ENCODE data around the gene HOXD10. TPM values are rescaled to one million over a fixed set of nuclear protein-coding genes. Genes with fewer than 3 reads are reported as not detected.

Gene HOXD10
- total and polyA plus RNA-seq, 2 donors (not counting 1 experiment from before 2014, with no cell fraction given): not detected

- H3K9me3 ChIP-seq (ENCODE audit: control insufficient read depth, insufficient read depth, low read depth, low read length): no peaks in the 10 kb centered on the region
- no peak overlapping the region for H3K9ac ChIP-seq (ENCODE audit: insufficient read depth, low read length)
- H3K79me2 ChIP-seq (ENCODE audit: control insufficient read depth, insufficient read depth, low read length): no peaks in the 10 kb centered on the region
- H3K4me3 ChIP-seq (replicated peaks in 1 of 4; ENCODE audit: control extremely low read depth in 1 of 4, insufficient read depth in 1 of 4, low read depth in 3 of 4, low read length in 4 of 4): peak overlapping the region in 1 of 4 experiments; percentile 7
- H3K27me3 ChIP-seq (ENCODE audit: control insufficient read depth, insufficient read depth, low read length): peaks cover 72% of the 10 kb centered on the region
- H2AFZ ChIP-seq (ENCODE audit: low read length): no peak overlapping the region
- DNase-seq (ENCODE audit: low read depth in 2 of 2): no peak
- H3K27ac ChIP-seq (ENCODE audit: insufficient read depth, low read length): no peak overlapping the region
- no peak overlapping the region for H3K4me2 ChIP-seq (ENCODE audit: extremely low read depth, insufficient read depth, low read length)
- no peak for TF ChIP-seq CTCF (conservative IDR thresholded peaks at IDR 0.05 in 1 of 2, IDR thresholded peaks at IDR 0.05 in 1 of 2; ENCODE audit: low read depth in 1 of 2, low read length in 2 of 2)
- TF ChIP-seq EZH2 (IDR thresholded peaks at IDR 0.05; ENCODE audit: low read length, missing control alignments): peak; percentile 83
- H3K36me3 ChIP-seq (ENCODE audit: control insufficient read depth, insufficient read depth, low read length): no peaks in the 10 kb centered on the region
- H3K4me1 ChIP-seq (ENCODE audit: control insufficient read depth, extremely low read depth, insufficient read depth, low read length): no peaks in the 10 kb centered on the region
- no peaks in the 10 kb centered on the region for H4K20me1 ChIP-seq (ENCODE audit: control insufficient read depth, extremely low read depth, insufficient read depth, low read length)
Observed at GRCh38 chr2:176130147-176130956, 13.8 kb downstream of the HOXD10 start.

- H4K20me1 ChIP-seq (ENCODE audit: control insufficient read depth, extremely low read depth, insufficient read depth, low read length): no peaks in the 10 kb centered on the region
- no peak overlapping the region for H3K27ac ChIP-seq (ENCODE audit: insufficient read depth, low read length)
- no peak for TF ChIP-seq EZH2 (IDR thresholded peaks at IDR 0.05; ENCODE audit: low read length, missing control alignments)
- no peak for TF ChIP-seq CTCF (conservative IDR thresholded peaks at IDR 0.05 in 1 of 2, IDR thresholded peaks at IDR 0.05 in 1 of 2; ENCODE audit: low read depth in 1 of 2, low read length in 2 of 2)
- no peak overlapping the region for H3K9ac ChIP-seq (ENCODE audit: insufficient read depth, low read length)
- H3K9me3 ChIP-seq (ENCODE audit: control insufficient read depth, insufficient read depth, low read depth, low read length): no peaks in the 10 kb centered on the region
- no peak overlapping the region for H3K4me2 ChIP-seq (ENCODE audit: extremely low read depth, insufficient read depth, low read length)
- no peaks in the 10 kb centered on the region for H3K36me3 ChIP-seq (ENCODE audit: control insufficient read depth, insufficient read depth, low read length)
- H3K4me3 ChIP-seq (replicated peaks in 1 of 4; ENCODE audit: control extremely low read depth in 1 of 4, insufficient read depth in 1 of 4, low read depth in 3 of 4, low read length in 4 of 4): no peak overlapping the region
- DNase-seq (ENCODE audit: low read depth in 2 of 2): no peak
- no peaks in the 10 kb centered on the region for H3K4me1 ChIP-seq (ENCODE audit: control insufficient read depth, extremely low read depth, insufficient read depth, low read length)
- H3K79me2 ChIP-seq (ENCODE audit: control insufficient read depth, insufficient read depth, low read length): no peaks in the 10 kb centered on the region
- H2AFZ ChIP-seq (ENCODE audit: low read length): no peak overlapping the region
- peaks cover 73% of the 10 kb centered on the region for H3K27me3 ChIP-seq (ENCODE audit: control insufficient read depth, insufficient read depth, low read length)
Observed at GRCh38 chr2:176130957-176131847, 14.6 kb downstream of the HOXD10 start.

GRCh38 chr2:176131848-176132158 lies 15.2 kb downstream of the HOXD10 start:
- no peak overlapping the region for H2AFZ ChIP-seq (ENCODE audit: low read length)
- no peaks in the 10 kb centered on the region for H3K9me3 ChIP-seq (ENCODE audit: control insufficient read depth, insufficient read depth, low read depth, low read length)
- H4K20me1 ChIP-seq (ENCODE audit: control insufficient read depth, extremely low read depth, insufficient read depth, low read length): no peaks in the 10 kb centered on the region
- H3K4me1 ChIP-seq (ENCODE audit: control insufficient read depth, extremely low read depth, insufficient read depth, low read length): no peaks in the 10 kb centered on the region
- peaks cover 76% of the 10 kb centered on the region for H3K27me3 ChIP-seq (ENCODE audit: control insufficient read depth, insufficient read depth, low read length)
- H3K79me2 ChIP-seq (ENCODE audit: control insufficient read depth, insufficient read depth, low read length): no peaks in the 10 kb centered on the region
- no peak overlapping the region for H3K27ac ChIP-seq (ENCODE audit: insufficient read depth, low read length)
- no peak for DNase-seq (ENCODE audit: low read depth in 2 of 2)
- H3K4me3 ChIP-seq (replicated peaks in 1 of 4; ENCODE audit: control extremely low read depth in 1 of 4, insufficient read depth in 1 of 4, low read depth in 3 of 4, low read length in 4 of 4): peak overlapping the region in 1 of 4 experiments; percentile 47
- no peak overlapping the region for H3K9ac ChIP-seq (ENCODE audit: insufficient read depth, low read length)
- no peaks in the 10 kb centered on the region for H3K36me3 ChIP-seq (ENCODE audit: control insufficient read depth, insufficient read depth, low read length)
- H3K4me2 ChIP-seq (ENCODE audit: extremely low read depth, insufficient read depth, low read length): peak overlapping the region; percentile 15
- TF ChIP-seq EZH2 (IDR thresholded peaks at IDR 0.05; ENCODE audit: low read length, missing control alignments) (no peak), CTCF (conservative IDR thresholded peaks at IDR 0.05 in 1 of 2, IDR thresholded peaks at IDR 0.05 in 1 of 2; ENCODE audit: low read depth in 1 of 2, low read length in 2 of 2) (no peak)

Measured in fibroblast of lung (primary cell).